HepG2 (cell line): Measurements from ENCODE around the gene NOC2L. TPM values are rescaled to one million over a fixed set of nuclear protein-coding genes. Genes with fewer than 3 reads are reported as not detected.

Experiments used
- ATAC-seq: fragments of 200-7000 bp; cut with Tn5 transposase; 3 replicates; pipeline ENCODE4 v1.9.1; 2020; ENCODE audit warnings: mild to moderate bottlenecking, moderate library complexity
- BruUV-seq: library from RNA; stranded (reverse); fragments of 400-500 nt; replicated peaks from 2 replicates; lab custom pipeline; 2021; lab: Mats Ljungman, UMichigan
- CTCF ChIA-PET: fragments of 300-600 bp; formaldehyde crosslinking; extraction: SDS; loops from one replicate; lab custom pipeline; 2021; ENCODE audit warnings: low total read pairs, inconsistent platforms, low intra/inter-chr PET ratio; lab: Yijun Ruan, JAX
- POLR2A ChIA-PET: fragments of 350-600 bp; sonication (Branson Sonifier 250); formaldehyde crosslinking; loops from one replicate; lab custom pipeline; 2020; ENCODE audit warnings: antibody characterized with exemption, inconsistent platforms; lab: Yijun Ruan, JAX
- DNase-seq: peaks from one replicate; pipeline ENCODE4 v3.0.0-alpha.2; 2015; ENCODE audit warnings: low spot score
- FAIRE-seq: peaks from 3 replicates; lab custom pipeline; 2011; peaks lifted over from hg19 to GRCh38; lab: Jason Lieb, UNC
- H2AFZ ChIP-seq: one replicate; pipeline ENCODE4 v1.6.1; 2011; ENCODE audit warnings: low read length, inconsistent platforms
- H3K27ac ChIP-seq: fragments of 300-600 bp; 3 replicates; pipeline ENCODE4 v1.8.0; 2011; ENCODE audit warnings: mixed run types, mild to moderate bottlenecking, mixed read lengths, low read length, inconsistent platforms; ENCODE audit not compliant: insufficient read depth; ENCODE audit errors: extremely low read length
- H3K27me3 ChIP-seq, 2 experiments: fragments of 200-600 bp in 1 of 2; 2 replicates in 1 of 2; 3 replicates in 1 of 2; pipeline versions ENCODE4 v1.6.0 to v1.8.0; 2011; ENCODE audit warnings: low read length in 2 of 2, mild to moderate bottlenecking in 2 of 2, moderate library complexity in 2 of 2, inconsistent platforms in 1 of 2; ENCODE audit not compliant: insufficient read depth in 2 of 2, control insufficient read depth in 1 of 2
- H3K36me3 ChIP-seq, 2 experiments: fragments of 200-600 bp in 1 of 2; replicated peaks in 1 of 2; 2 replicates in 1 of 2; 3 replicates in 1 of 2; pipeline versions ENCODE4 v1.5.1 to v1.8.0; 2011; ENCODE audit warnings: low read length in 2 of 2, inconsistent platforms in 1 of 2; ENCODE audit not compliant: insufficient read depth in 2 of 2, control insufficient read depth in 1 of 2
- H3K4me1 ChIP-seq: 2 replicates; pipeline ENCODE4 v1.5.1; 2012; ENCODE audit warnings: low read length, inconsistent platforms; ENCODE audit not compliant: insufficient read depth
- H3K4me2 ChIP-seq: 2 replicates; pipeline ENCODE4 v1.6.0; 2011; ENCODE audit warnings: low read depth, low read length, inconsistent platforms
- H3K4me3 ChIP-seq, 3 experiments: fragments of 200-600 bp in 1 of 3; sonication (generic), shearing (Covaris generic) in 1 of 3; replicated peaks in 1 of 3; 2 replicates each; pipeline ENCODE4 v1.5.1; 2011 to 2016; ENCODE audit warnings: low read length in 3 of 3, inconsistent platforms in 2 of 3, low read depth in 2 of 3, mild to moderate bottlenecking in 2 of 3, control low read depth in 1 of 3, mixed read lengths in 1 of 3; ENCODE audit not compliant: insufficient read depth in 1 of 3
- H3K79me2 ChIP-seq: one replicate; pipeline ENCODE4 v1.6.1; 2011; ENCODE audit warnings: low read length, inconsistent platforms; ENCODE audit not compliant: insufficient read depth
- H3K9ac ChIP-seq: 2 replicates; pipeline ENCODE4 v1.6.0; 2011; ENCODE audit warnings: mild to moderate bottlenecking, low read depth, low read length, inconsistent platforms; ENCODE audit not compliant: insufficient read depth
- H3K9me3 ChIP-seq: 2 replicates; pipeline ENCODE4 v1.5.1; 2012; ENCODE audit warnings: mild to moderate bottlenecking, low read length
- H4K20me1 ChIP-seq: 2 replicates; pipeline ENCODE4 v1.6.0; 2011; ENCODE audit warnings: inconsistent platforms, mild to moderate bottlenecking, low read length, moderate library complexity; ENCODE audit not compliant: insufficient read depth
- AGO2 ChIP-seq: fragments of 200-400 bp; formaldehyde crosslinking; optimal IDR thresholded peaks from 2 replicates; pipeline ENCODE3; 2017; ENCODE audit warnings: mild to moderate bottlenecking, low read depth, low read length, moderate library complexity
- AKAP8 ChIP-seq: sonication (generic); formaldehyde crosslinking; IDR thresholded peaks from 2 replicates; pipeline ENCODE4 v1.5.1; 2020; ENCODE audit warnings: mild to moderate bottlenecking, missing genetic modification reagents
- GMEB1 ChIP-seq: sonication (generic); formaldehyde crosslinking; IDR thresholded peaks from 2 replicates; pipeline ENCODE4 v1.5.1; 2020; ENCODE audit warnings: missing genetic modification reagents, mild to moderate bottlenecking, borderline replicate concordance
- GPN1 ChIP-seq: sonication (generic); formaldehyde crosslinking; IDR thresholded peaks from 2 replicates; pipeline ENCODE4 v1.5.1; 2020; ENCODE audit warnings: missing genetic modification reagents, borderline replicate concordance
- HDAC1 ChIP-seq: sonication (generic); formaldehyde crosslinking; IDR thresholded peaks from 2 replicates; pipeline ENCODE4 v1.5.1; 2020; ENCODE audit warnings: mild to moderate bottlenecking, missing genetic modification reagents
- PITX1 ChIP-seq: sonication (generic); formaldehyde crosslinking; IDR thresholded peaks from 2 replicates; pipeline ENCODE4 v1.5.1; 2020; ENCODE audit warnings: mild to moderate bottlenecking, missing genetic modification reagents
- POLR2G ChIP-seq: fragments of 200-400 bp; formaldehyde crosslinking; IDR thresholded peaks from 2 replicates; pipeline ENCODE4 v1.6.1; 2018; ENCODE audit warnings: mild to moderate bottlenecking, low read depth, low read length, moderate library complexity
- PRMT3 ChIP-seq: sonication (generic); formaldehyde crosslinking; IDR thresholded peaks from 2 replicates; pipeline ENCODE4 v1.8.1; 2022; ENCODE audit warnings: low read depth, mild to moderate bottlenecking, moderate library complexity, missing genetic modification reagents, borderline replicate concordance
- RBFOX2 ChIP-seq: fragments of 200-400 bp; formaldehyde crosslinking; IDR thresholded peaks from 2 replicates; pipeline ENCODE4 v1.6.1; 2017; ENCODE audit warnings: low read depth, mild to moderate bottlenecking, low read length
- TEAD3 ChIP-seq: optimal IDR thresholded peaks from 2 replicates; pipeline ENCODE3; 2016; ENCODE audit warnings: borderline replicate concordance
- TRIM22 ChIP-seq: fragments of 450-650 bp; IDR thresholded peaks from 2 replicates; pipeline ENCODE4 v1.6.1; 2017
- ZNF333 ChIP-seq: sonication (generic); formaldehyde crosslinking; IDR thresholded peaks from 2 replicates; pipeline ENCODE4 v1.4.0; 2020; ENCODE audit warnings: mild to moderate bottlenecking, missing genetic modification reagents, borderline replicate concordance
- ZNF589 ChIP-seq: sonication (generic); formaldehyde crosslinking; conservative IDR thresholded peaks from 2 replicates; pipeline ENCODE4 v1.8.0; 2022; ENCODE audit warnings: mild to moderate bottlenecking, moderate library complexity, missing genetic modification reagents
- ZSCAN22 ChIP-seq: sonication (generic); formaldehyde crosslinking; IDR thresholded peaks from 2 replicates; pipeline ENCODE4 v1.4.0; 2020; ENCODE audit warnings: mild to moderate bottlenecking, missing genetic modification reagents
- ZSCAN9 ChIP-seq: IDR thresholded peaks from 2 replicates; pipeline ENCODE4 v1.6.1; 2016; ENCODE audit warnings: borderline replicate concordance
- WGBS: methylation state at CpG from one replicate; pipeline ENCODE4 v1.1.6; 2017; ENCODE audit warnings: low lambda C conversion rate; 5-methylcytosine and 5-hydroxymethylcytosine counted together
- in situ Hi-C: cut with HindIII; loops from 2 replicates; pipeline ENCODE4 v1.10.0; 2017; ENCODE audit warnings: low pct_unique_long_range_greater_than_20kb; ENCODE audit not compliant: extremely low pct_ligation_motif_present
- intact Hi-C: fragments of 100-400 bp; cut with micrococcal nuclease; formaldehyde crosslinking; loops from one replicate; pipeline ENCODE4 v1.10.0; 2022; ENCODE audit not compliant: unreplicated experiment
- polyA plus RNA-seq, 8 experiments: library from polyadenylated mRNA; depleted of rRNA in 3 of 8; stranded (reverse) in 7 of 8; unstranded in 1 of 8; fragments of >200 nt; fragmentation: Illumina TruSeq in 4 of 8; extraction: Trizol in 4 of 8; gene quantifications; 2 replicates each; pipeline versions ENCODE4 v1.2.1 to v1.2.3, GENCODE V29; 2011 to 2016; ENCODE audit warnings: low read depth in 4 of 8, missing spikeins in 1 of 8, mixed read lengths in 1 of 8; ENCODE audit not compliant: insufficient read depth in 1 of 8
- total RNA-seq, 5 experiments: library from RNA; depleted of rRNA; stranded (reverse); fragments of >200 nt; fragmentation: Illumina TruSeq; extraction: Trizol; gene quantifications; 2 replicates each; pipeline ENCODE4 v1.2.3, GENCODE V29; 2016; ENCODE audit warnings: low read depth in 1 of 5

NOC2L gene
- total and polyA plus RNA-seq, 2 of the 13 experiments (the other 11 are each of a cell fraction or from before 2014, with no cell fraction given), result 32.0 to 103 TPM

DNA sequence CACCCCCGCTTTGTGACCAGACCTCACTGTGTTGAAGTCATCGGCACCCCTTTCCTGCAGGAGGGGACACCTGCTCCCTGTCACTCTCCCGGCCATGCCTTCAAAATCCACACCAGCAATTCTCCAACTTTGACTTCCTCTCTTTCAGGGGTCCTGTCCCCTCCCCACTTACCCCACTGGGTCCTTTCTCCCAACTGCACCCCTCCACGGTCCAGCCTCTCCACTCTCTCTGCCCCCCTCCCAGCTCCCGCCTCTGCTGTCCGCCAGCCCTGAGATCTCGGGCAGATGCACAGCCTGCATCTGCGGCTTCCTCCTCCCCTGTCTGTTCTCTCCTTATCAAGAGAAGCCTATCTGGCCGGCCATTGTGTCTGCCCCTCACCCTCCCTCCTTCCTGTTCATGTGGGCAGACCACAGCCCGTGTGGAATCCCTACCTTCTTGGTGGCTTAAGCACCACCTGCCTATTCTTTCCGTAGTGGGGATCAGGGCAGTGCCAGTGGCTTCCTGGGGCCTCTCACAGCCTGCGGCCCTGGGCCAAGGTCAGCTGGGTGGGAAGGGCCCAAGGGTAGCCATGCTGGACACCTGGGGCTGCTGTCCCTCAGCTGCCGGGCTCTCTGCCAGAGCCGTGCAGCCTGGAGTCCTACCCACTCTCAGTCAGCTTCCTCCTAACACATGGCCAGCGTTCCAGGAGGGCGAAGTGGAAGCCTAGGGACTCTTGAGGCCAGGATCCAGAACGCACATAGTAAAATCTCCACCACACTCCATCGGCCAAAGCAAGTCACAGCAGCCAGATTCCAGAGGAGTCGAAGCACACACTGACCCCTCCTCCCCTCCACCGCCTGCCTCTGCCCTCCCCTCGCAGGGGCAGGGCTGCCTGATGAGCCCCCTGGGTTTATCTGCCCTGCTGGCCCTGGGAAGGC lies 46.0 kb upstream of the NOC2L start (continued):
- peak; percentile 37; the same call in 1 of the 2 replicates for TF ChIP-seq RBFOX2
- 0 out of 2 replicates have a peak, but pooled peaks have one; percentile 37 for TF ChIP-seq GMEB1 (CRISPR knock-in tag)
- TF ChIP-seq, all 625 proteins: peak for 149

- peak overlapping the region in 2 of 3 experiments; percentile 70 to 77; a peak in 4 of 6 replicates for H3K4me3 ChIP-seq
- peaks cover 54% of the 10 kb centered on the region for H3K4me1 ChIP-seq
- intact Hi-C loops, result loop anchor here (10.0 kb wide), 1 partner anchor 230 kb away; the partner anchor contains the start of genes B3GALT6 and SDF4
- BruUV-seq, result no TSS peak
- ChIA-PET POLR2A (interaction anchor here (1.0 to 4.1 kb wide), 5 partner anchors 9 to 60 kb away, joined by 3 to 61 read pairs (median 7); partner anchors contain the start of genes AGRN and ISG15), CTCF (no interaction called here)
- no peak for DNase-seq
- no peak for ATAC-seq
- H3K27me3 ChIP-seq, result no peaks in the 10 kb centered on the region
- 73% methylated on average over 6 of the region's 7 CpGs for WGBS
- H4K20me1 ChIP-seq, result no peaks in the 10 kb centered on the region
- in situ Hi-C loops, result no loop called here
- H3K4me2 ChIP-seq, result peak overlapping the region; percentile 87
- no peaks in the 10 kb centered on the region for H3K36me3 ChIP-seq
- TF ChIP-seq ZNF589 (CRISPR knock-in tag) (0 out of 2 replicates have a peak, but pooled peaks have one; percentile 5), PRMT3 (no peak), AGO2 (peak; percentile 40), ZNF333 (CRISPR knock-in tag) (0 out of 2 replicates have a peak, but pooled peaks have one; percentile 64), HDAC1 (CRISPR knock-in tag) (no peak), AKAP8 (CRISPR knock-in tag) (peak; percentile 65; the same call in 1 of the 2 replicates), TEAD3 (CRISPR knock-in tag) (no peak), TRIM22 (no peak), ZSCAN9 (CRISPR knock-in tag) (no peak), ZSCAN22 (CRISPR knock-in tag) (no peak), PITX1 (0 out of 2 replicates have a peak, but pooled peaks have one; percentile 1), GPN1 (no peak), POLR2G (0 out of 2 replicates have a peak, but pooled peaks have one; percentile 11)
- peak overlapping the region; percentile 77 for H3K9ac ChIP-seq
- H3K27ac ChIP-seq, result peak overlapping the region; percentile 88
- FAIRE-seq, result no peak
- H2AFZ ChIP-seq, result no peak overlapping the region
- H3K79me2 ChIP-seq, result peaks cover 14% of the 10 kb centered on the region
- no peaks in the 10 kb centered on the region for H3K9me3 ChIP-seq
Observed at GRCh38 chr1:1004420-1004779, 45.3 kb upstream of the NOC2L start.
